ENCODE data around the gene RASGRP4.
"Not testable (repeated sequence)": the region's sequence is repeated elsewhere in the genome, so short reads cannot be mapped to it uniquely, and the experiment has no call there.

RASGRP4 gene

DNA sequence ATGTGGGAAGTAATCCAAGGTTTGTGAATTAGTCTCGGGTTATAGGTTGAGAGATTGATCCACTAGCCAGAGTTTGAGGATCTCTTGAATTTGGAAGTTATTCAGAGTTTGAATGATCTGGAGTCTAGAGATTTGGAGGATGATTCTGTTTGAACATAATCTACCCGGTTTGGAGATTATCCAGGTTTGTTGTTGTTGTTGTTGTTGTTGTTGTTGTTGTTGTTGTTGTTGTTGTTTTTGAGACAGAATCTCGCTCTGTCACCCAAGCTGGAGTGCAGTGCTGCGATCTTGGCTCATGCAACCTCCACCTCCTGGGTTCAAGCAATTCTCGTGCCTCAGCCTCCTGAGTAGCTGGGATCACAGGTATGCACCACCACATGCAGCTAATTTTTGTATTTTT is 14.1 kb downstream of the RASGRP4 start:
- H3K23ac ChIP-seq (ENCODE audit: low read length), result not testable (repeated sequence)

GRCh38 chr19:38411041-38411712 is 14.8 kb downstream of the RASGRP4 start:
- Histone ChIP-seq H3K79me2 (ENCODE audit: control insufficient read depth, insufficient read depth, low read length, poor library complexity) (no peaks in the 10 kb centered on the region), H2BK120ac (ENCODE audit: insufficient read depth, low read length, poor library complexity) (no peak overlapping the region), H2AFZ (ENCODE audit: insufficient read depth, low read length, poor library complexity) (no peak overlapping the region), H3K4me2 (ENCODE audit: low read length) (no peak overlapping the region), H3K4me3 (ENCODE audit: low read depth, low read length) (no peak overlapping the region), H3K18ac (ENCODE audit: low read length) (no peak overlapping the region), H4K8ac (ENCODE audit: low read depth, low read length) (no peak overlapping the region), H3K9ac (ENCODE audit: low read length) (no peak overlapping the region), H2BK5ac (ENCODE audit: low read depth, low read length, poor library complexity) (no peak overlapping the region), H3K79me1 (ENCODE audit: low read length) (no peaks in the 10 kb centered on the region), H4K91ac (ENCODE audit: low read depth, low read length) (no peak overlapping the region), H2AK5ac (ENCODE audit: low read length) (no peak overlapping the region), H3K9me3 (ENCODE audit: insufficient read depth, low read depth, low read length) (peaks cover 2% of the 10 kb centered on the region), H3K27me3 (ENCODE audit: insufficient read depth, low read length) (no peaks in the 10 kb centered on the region), H3K14ac (ENCODE audit: low read length) (no peak overlapping the region), H4K12ac (ENCODE audit: low read depth, low read length) (no peak overlapping the region), H3K27ac (ENCODE audit: low read depth, low read length) (no peak overlapping the region), H3K36me3 (ENCODE audit: control insufficient read depth in 1 of 2, insufficient read depth in 2 of 2, low read length in 2 of 2) (peaks cover 0 to 2% of the 10 kb centered on the region in 2 experiments), H3K23ac (ENCODE audit: low read length) (no peak overlapping the region), H3K4ac (ENCODE audit: low read depth, low read length) (no peak overlapping the region), H3K4me1 (ENCODE audit: control insufficient read depth in 1 of 2, insufficient read depth in 2 of 2, low read length in 2 of 2) (peaks cover 0 to 3% of the 10 kb centered on the region in 2 experiments), H2BK12ac (ENCODE audit: low read length) (no peak overlapping the region)
- WGBS (ENCODE audit: extremely low coverage, insufficient coverage, insufficient read length), result no CpG with 5 or more reads among the region's 13 CpGs
- no peak for DNase-seq

More for the DNA sequence above, 14.1 kb downstream of the RASGRP4 start:
- not testable (repeated sequence) for H3K4me2 ChIP-seq (ENCODE audit: low read length); H3K27ac ChIP-seq (ENCODE audit: low read depth, low read length); H3K4ac ChIP-seq (ENCODE audit: low read depth, low read length); H3K27me3 ChIP-seq (ENCODE audit: insufficient read depth, low read length); H4K91ac ChIP-seq (ENCODE audit: low read depth, low read length); H3K18ac ChIP-seq (ENCODE audit: low read length); H3K14ac ChIP-seq (ENCODE audit: low read length); H3K4me3 ChIP-seq (ENCODE audit: low read depth, low read length); H3K9me3 ChIP-seq (ENCODE audit: insufficient read depth, low read depth, low read length); H3K79me2 ChIP-seq (ENCODE audit: control insufficient read depth, insufficient read depth, low read length, poor library complexity); H3K36me3 ChIP-seq (ENCODE audit: control insufficient read depth in 1 of 2, insufficient read depth in 2 of 2, low read length in 2 of 2); H2BK120ac ChIP-seq (ENCODE audit: insufficient read depth, low read length, poor library complexity); H2BK12ac ChIP-seq (ENCODE audit: low read length); DNase-seq; H2BK5ac ChIP-seq (ENCODE audit: low read depth, low read length, poor library complexity); H2AFZ ChIP-seq (ENCODE audit: insufficient read depth, low read length, poor library complexity); H4K8ac ChIP-seq (ENCODE audit: low read depth, low read length); H4K12ac ChIP-seq (ENCODE audit: low read depth, low read length); H3K79me1 ChIP-seq (ENCODE audit: low read length); H3K9ac ChIP-seq (ENCODE audit: low read length); H3K4me1 ChIP-seq (ENCODE audit: control insufficient read depth in 1 of 2, insufficient read depth in 2 of 2, low read length in 2 of 2); H2AK5ac ChIP-seq (ENCODE audit: low read length)
- no CpG with 5 or more reads among the region's 5 CpGs for WGBS (ENCODE audit: extremely low coverage, insufficient coverage, insufficient read length)

DNA sequence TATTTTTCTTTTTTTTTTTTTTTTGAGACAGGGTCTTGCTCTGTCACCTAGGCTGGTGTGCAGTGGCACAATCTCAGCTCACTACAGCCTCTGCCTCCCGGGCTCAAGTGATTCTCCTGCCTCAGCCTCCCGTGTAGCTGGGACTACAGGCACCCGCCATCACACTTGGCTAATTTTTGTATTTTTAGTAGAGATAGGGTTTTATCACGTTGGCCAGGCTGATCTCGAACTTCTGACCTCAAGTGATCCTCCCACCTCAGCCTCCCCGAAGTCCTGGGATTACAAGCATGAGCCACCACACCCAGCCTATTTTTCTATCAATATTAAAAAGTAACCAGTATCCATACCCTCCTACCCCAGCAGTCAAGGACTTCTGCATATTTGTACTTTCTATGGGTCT is 15.6 kb downstream of the RASGRP4 start:
- not testable (repeated sequence) for H2BK12ac ChIP-seq (ENCODE audit: low read length); H3K9me3 ChIP-seq (ENCODE audit: insufficient read depth, low read depth, low read length); H3K4me3 ChIP-seq (ENCODE audit: low read depth, low read length); H2AFZ ChIP-seq (ENCODE audit: insufficient read depth, low read length, poor library complexity); H3K4me1 ChIP-seq (ENCODE audit: control insufficient read depth in 1 of 2, insufficient read depth in 2 of 2, low read length in 2 of 2); H3K36me3 ChIP-seq (ENCODE audit: control insufficient read depth in 1 of 2, insufficient read depth in 2 of 2, low read length in 2 of 2); H4K91ac ChIP-seq (ENCODE audit: low read depth, low read length); H3K79me2 ChIP-seq (ENCODE audit: control insufficient read depth, insufficient read depth, low read length, poor library complexity); H3K27me3 ChIP-seq (ENCODE audit: insufficient read depth, low read length); H3K18ac ChIP-seq (ENCODE audit: low read length); H2AK5ac ChIP-seq (ENCODE audit: low read length); H4K12ac ChIP-seq (ENCODE audit: low read depth, low read length); H2BK5ac ChIP-seq (ENCODE audit: low read depth, low read length, poor library complexity); H3K4me2 ChIP-seq (ENCODE audit: low read length); H3K27ac ChIP-seq (ENCODE audit: low read depth, low read length); H3K9ac ChIP-seq (ENCODE audit: low read length); H4K8ac ChIP-seq (ENCODE audit: low read depth, low read length); H3K4ac ChIP-seq (ENCODE audit: low read depth, low read length); H3K14ac ChIP-seq (ENCODE audit: low read length); H2BK120ac ChIP-seq (ENCODE audit: insufficient read depth, low read length, poor library complexity); H3K79me1 ChIP-seq (ENCODE audit: low read length); H3K23ac ChIP-seq (ENCODE audit: low read length); DNase-seq
- no CpG with 5 or more reads among the region's 6 CpGs for WGBS (ENCODE audit: extremely low coverage, insufficient coverage, insufficient read length)

DNA sequence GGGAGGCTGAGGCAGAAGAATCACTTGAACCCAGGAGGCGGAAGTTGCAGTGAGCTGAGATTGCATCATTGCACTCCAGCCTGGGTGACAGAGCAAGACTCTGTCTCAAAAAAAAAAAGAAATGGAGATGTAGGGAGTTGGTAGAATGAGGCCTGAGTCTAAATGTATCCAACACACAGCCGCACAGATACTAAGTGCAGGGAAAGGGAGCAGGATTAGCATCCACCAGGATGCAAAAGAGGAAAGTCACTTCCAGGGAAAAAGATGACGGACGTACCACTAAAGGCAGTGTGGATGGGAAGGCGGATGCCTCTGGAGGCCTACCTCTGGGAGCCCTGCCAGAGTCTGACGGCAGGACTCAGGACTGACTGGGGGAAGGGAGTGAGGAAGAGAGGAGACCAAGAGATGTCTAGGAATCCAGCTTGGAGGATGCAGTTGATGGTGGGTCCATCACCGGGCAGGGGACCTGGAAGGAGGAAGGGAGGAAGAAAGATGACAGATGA is 16.3 kb downstream of the RASGRP4 start:
- H3K18ac ChIP-seq (ENCODE audit: low read length), result no peak overlapping the region
- DNase-seq, result no peak
- H2BK120ac ChIP-seq (ENCODE audit: insufficient read depth, low read length, poor library complexity), result no peak overlapping the region
- no peak overlapping the region for H3K4ac ChIP-seq (ENCODE audit: low read depth, low read length)
- no peak overlapping the region for H3K23ac ChIP-seq (ENCODE audit: low read length)
- no peaks in the 10 kb centered on the region for H3K79me2 ChIP-seq (ENCODE audit: control insufficient read depth, insufficient read depth, low read length, poor library complexity)
- no peaks in the 10 kb centered on the region for H3K79me1 ChIP-seq (ENCODE audit: low read length)
- H2AFZ ChIP-seq (ENCODE audit: insufficient read depth, low read length, poor library complexity), result no peak overlapping the region
- H3K27ac ChIP-seq (ENCODE audit: low read depth, low read length), result no peak overlapping the region
- no peak overlapping the region for H3K4me2 ChIP-seq (ENCODE audit: low read length)
- no peak overlapping the region for H2BK12ac ChIP-seq (ENCODE audit: low read length)
- H4K8ac ChIP-seq (ENCODE audit: low read depth, low read length), result no peak overlapping the region
- no peaks in the 10 kb centered on the region for H3K9me3 ChIP-seq (ENCODE audit: insufficient read depth, low read depth, low read length)
- no peak overlapping the region for H3K4me3 ChIP-seq (ENCODE audit: low read depth, low read length)
- H2BK5ac ChIP-seq (ENCODE audit: low read depth, low read length, poor library complexity), result no peak overlapping the region
- no peak overlapping the region for H4K12ac ChIP-seq (ENCODE audit: low read depth, low read length)
- WGBS (ENCODE audit: extremely low coverage, insufficient coverage, insufficient read length), result no CpG with 5 or more reads among the region's 7 CpGs
- H3K4me1 ChIP-seq (ENCODE audit: control insufficient read depth in 1 of 2, insufficient read depth in 2 of 2, low read length in 2 of 2), result peaks cover 0 to 3% of the 10 kb centered on the region in 2 experiments
- no peak overlapping the region for H3K14ac ChIP-seq (ENCODE audit: low read length)
- H3K9ac ChIP-seq (ENCODE audit: low read length), result no peak overlapping the region
- no peaks in the 10 kb centered on the region for H3K27me3 ChIP-seq (ENCODE audit: insufficient read depth, low read length)
- no peak overlapping the region for H4K91ac ChIP-seq (ENCODE audit: low read depth, low read length)
- H2AK5ac ChIP-seq (ENCODE audit: low read length), result no peak overlapping the region
- H3K36me3 ChIP-seq (ENCODE audit: control insufficient read depth in 1 of 2, insufficient read depth in 2 of 2, low read length in 2 of 2), result peaks cover 0 to 2% of the 10 kb centered on the region in 2 experiments
